Fibroblast of skin of left quadriceps (primary cell): ENCODE results near the gene STK25.
A peak's percentile ranks its signal among the peaks of the same experiment; 100 is the strongest.

Source experiments
- DNase-seq, 2 experiments: peaks; one replicate each; pipeline ENCODE4 v3.0.0-alpha.2; 2013; ENCODE audit warnings: low read depth in 2 of 2

STK25 gene

GRCh38 chr2:241508240-241509154 is at the start of gene STK25:
Gene STK25 (minus strand): TSS chr2:241508584. CDS start chr2:241508035, 549 bp downstream.
- peak; percentile 96 for DNase-seq

DNA sequence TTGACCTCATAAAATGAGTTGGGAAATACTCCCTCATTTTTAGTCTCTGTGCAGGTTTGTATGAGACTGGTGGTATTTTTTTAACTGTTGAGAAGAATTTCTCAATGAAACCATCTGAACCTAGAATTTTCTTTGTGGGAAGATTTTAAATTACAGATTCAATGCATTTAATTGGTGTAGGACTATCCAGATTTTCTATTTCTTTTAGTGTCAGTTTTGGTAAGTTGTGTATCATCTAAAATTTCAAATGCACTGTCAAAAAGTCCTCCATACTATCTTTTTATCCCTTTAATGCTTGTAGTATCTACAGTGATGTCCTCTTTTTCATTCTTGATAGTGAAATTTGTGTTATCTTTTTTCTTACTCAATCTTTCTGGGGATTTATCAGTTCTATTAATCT is 48.4 kb upstream of the STK25 start:
- DNase-seq = no peak

GRCh38 chr2:241555711-241556110 is 47.3 kb upstream of the STK25 start:
- no peak for DNase-seq

DNA sequence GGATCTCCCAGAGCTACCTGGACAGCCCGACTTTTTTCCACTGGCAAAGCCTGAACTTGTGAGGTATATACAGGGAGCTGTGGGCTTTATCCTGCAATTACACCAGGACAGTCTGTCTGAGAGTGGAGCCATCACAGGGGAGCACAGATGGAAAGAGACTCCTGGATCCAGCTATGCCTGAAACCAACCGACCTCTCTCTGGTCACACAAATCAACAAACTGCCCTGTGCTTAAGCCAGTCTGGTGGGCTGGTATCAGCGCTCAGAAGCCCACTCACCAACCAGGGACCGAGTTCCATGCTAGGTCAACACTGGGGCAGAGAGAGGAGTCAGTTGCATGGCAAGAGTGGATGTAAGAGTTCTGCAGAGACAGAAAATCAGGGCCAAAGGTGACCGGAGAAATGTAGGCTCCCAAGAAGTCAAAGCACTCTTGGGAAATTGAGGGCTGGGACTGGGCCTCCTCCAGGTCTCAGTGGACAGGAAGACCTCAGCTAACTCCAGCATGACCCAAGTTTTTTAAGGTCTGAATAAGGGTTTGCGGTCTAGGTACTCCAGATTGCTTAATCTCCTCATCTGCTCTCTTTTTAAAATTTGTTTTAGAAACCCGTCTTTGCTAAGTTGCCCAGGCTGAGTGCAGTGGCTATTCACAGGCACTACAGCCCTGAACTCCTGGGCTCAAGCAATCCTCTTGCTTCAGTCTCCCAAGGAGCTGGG is 46.4 kb upstream of the STK25 start:
- no peak for DNase-seq

GRCh38 chr2:241553981-241554380 is 45.6 kb upstream of the STK25 start:
- DNase-seq = no peak

DNA sequence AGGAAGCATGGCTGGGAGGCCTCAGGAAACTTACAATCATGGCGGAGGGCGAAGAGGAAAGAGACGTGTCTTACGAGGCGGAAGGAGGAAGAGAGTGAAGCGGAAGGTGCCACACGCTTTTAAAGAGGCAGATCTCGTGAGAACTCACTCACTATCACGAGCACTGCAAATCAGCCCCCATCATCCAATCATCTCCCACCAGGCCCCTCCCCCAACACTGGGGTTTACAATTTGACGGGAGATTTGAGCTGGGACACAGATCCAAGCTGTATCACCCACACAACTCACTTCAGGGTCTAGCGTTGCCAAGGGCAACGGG is 45.1 kb upstream of the STK25 start:
- DNase-seq = no peak

- no peak for DNase-seq
Measured at GRCh38 chr2:241551998-241552737, 43.8 kb upstream of the STK25 start.

DNA sequence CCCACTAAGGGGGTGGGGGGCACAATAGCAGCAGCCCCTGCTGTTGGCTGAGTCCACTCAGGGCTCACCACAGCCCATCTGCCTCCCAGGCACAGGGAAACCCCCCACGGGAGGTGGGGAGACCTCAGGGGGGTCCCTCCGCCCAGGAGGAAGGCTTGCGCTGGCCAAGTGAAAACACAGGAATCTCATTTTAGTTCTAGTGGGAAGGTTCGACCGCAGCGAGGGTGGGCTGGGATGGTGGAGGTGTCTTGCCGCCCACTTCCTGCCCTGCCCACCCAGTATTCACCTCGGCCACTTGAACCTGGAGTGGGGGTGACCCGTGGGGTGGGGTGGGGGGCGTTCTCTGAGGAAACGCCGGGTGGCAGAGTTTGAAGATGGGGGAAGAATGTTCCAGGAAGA is 43.2 kb upstream of the STK25 start:
- no peak for DNase-seq

GRCh38 chr2:241550616-241551580 is 42.5 kb upstream of the STK25 start:
- DNase-seq = no peak

DNA sequence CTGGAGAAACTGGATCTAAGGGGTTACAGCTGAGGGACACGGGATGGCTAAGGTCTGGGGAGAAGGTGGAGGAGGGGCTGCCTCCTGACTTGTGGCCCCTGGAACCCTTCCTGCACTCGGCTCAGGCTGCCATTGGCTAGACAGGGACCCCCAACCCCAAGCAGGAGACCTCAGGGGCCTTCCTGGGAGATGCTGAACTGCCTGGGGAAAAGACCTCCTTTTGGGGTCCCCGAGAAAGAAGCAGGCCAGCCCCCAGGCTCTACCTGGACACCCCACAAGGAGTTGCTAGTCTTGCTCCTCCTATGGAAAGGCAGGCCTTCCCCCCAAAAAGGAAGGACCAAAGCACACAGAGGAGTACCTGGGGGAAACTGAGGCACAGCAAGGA is 40.1 kb upstream of the STK25 start:
- DNase-seq = no peak

DNA sequence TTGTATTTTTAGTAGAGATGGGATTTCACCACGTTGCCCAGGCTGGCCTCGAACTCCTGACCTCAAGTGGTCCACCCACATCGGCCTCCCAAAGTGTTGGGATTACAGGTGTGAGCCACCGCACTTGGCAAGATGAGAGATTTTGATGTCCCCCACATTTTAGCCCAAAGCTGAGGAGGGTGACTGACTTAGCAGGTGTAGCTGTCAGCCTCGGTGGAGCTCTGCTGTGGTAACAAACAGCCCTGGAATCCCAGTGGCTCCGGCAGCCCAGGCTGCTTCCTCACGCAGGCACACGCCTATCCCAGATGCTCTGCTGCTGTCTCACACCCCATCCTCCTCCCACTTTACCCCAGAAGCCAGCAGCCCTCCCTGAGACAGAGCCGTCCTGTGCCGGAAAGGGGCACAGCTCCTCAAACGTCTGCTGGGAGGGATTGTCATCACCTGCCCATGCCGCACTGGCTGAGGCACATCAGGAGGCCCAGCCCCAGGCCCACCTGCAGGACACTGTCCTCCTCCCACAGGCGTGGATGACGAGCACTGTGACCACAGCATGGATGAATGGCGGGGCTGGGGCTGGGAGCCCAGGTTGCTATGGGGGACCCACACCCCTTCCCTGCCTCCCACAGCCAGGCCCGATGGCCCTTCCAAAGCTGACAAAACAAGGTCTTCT is 39.5 kb upstream of the STK25 start:
- DNase-seq = no peak

- peak; percentile 93 to 94 for DNase-seq
Measured at GRCh38 chr2:241546771-241547498, 38.6 kb upstream of the STK25 start.

- no peak for DNase-seq
Measured at GRCh38 chr2:241545523-241546473, 37.4 kb upstream of the STK25 start.

DNA sequence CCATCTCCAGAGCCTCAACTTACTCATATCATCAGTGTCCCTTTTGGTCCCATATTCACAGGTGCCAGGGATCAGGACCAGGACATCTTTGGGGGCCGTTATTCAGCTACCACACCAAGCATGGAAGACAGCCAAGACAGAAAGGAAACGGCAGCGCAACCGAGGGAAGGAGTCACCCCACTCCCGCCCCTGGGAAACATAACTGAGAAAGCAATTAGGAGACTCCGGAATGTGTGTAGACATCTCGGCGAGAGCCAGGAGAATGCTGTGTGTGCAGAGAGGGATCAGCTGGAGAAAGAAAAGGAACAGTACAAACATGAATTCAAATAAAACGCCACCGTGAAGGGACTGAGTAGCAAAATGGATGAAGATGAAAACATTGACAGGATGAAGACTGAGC is 36.7 kb upstream of the STK25 start:
- peak; percentile 72 to 75 for DNase-seq

DNA sequence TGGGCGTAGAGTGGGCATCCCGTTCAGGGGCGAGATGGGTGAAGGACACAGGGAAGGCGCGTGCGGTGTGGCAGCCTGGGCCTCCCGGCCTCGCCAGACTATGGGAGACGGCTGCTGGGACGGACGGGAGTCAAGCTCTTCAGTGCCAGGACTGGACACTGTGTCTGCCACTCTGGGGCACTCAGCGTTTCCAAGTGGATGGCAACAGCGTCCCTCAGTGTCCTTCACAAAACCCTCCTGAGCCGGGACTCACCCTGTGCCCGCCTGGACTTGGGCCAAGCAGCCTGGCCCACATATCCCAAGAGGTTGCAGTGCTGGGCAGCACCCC is 33.9 kb upstream of the STK25 start:
- no peak for DNase-seq

GRCh38 chr2:241541564-241542277 is 33.3 kb upstream of the STK25 start:
- no peak for DNase-seq

DNA sequence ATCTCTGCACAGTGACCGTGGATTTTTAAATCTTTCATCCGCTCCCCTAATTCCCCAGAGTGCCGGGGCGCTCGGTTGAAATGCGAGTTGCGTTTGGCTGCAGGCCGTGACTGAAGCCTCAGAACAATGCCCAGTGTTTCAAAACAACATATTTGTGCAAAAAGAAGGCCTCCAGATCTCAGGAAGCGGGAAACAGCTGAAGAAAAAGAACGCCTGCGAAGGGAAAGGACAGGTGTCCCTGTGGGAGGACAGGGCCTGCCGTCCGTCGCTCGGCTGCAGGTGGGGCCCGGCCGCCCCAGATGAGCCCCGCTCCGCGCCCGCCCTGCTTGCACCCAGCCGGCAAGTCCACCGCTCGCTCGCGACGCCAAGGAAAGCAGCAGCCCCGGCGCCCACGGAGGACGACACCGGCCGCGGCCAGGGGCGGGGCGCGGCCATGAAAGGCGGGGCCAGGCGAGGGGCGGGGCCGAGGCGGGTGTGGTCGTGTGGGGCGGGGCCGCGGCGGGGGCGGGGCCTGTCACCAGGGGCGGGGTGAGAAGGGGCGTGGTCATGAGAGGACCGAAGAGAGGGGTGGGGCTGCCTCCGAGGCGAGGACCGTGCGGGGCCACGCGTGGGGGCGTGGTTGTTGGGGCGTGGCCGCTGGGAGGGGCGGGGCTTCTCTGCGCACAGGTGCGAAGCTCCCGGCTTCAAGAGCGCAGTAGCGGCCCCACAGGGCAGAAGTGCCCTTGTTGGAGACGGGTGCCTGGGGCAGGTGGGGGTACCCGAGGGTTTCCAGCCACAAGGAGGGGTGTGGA is 32.6 kb upstream of the STK25 start:
- DNase-seq = no peak

DNA sequence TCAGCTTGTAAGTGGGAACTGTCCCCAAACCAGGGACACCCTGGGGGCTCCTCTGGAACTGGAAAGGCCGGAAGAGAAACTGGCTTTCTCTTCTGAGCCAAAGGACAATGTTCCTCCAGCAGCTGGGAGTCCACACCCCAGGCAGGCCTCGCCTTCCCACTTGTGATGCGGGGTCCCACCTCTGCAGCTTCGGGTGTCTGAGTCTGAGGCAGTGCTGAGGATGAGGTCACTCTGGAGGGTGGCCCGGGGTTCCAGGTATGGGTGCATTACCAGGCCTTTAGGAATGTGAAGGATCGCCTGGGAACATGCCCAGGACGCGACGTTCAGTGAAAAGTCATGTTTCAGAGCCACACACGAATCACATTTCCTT is 32.0 kb upstream of the STK25 start:
- DNase-seq = no peak
